ENCODE data around the gene AADACL4.

DNA sequence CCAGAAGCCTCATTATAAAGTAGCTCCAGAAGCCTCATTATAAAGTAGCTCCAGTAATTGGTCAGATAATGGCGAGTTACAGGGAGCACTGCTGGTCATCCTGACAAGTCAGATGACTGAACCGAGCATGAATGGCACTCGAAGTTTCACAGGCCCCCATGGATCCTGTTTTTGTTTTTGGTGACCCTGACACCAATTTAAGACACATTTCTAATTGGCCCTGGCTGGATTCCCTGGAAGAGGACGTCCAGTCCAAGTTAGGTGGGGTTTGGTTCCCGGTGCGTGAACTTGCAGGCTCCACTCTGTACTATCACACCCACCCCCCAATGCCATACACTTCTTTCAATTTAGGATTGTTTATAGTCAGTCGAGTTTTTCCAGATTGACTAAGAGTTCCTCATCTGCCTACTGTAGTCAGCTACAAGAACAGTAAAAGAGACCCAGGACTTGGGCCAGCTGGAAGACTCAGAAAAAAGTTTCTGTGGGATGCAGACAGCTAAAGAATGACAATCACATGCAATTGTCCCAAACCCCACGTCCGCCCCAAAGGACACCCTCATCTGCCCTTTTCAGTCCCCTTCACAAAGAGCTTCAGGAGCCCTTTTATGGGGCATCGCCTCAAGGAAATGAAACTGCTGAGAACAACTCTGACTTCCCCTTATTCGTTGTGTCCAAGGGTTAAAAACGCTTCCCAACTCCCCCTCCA is 28.6 kb upstream of the AADACL4 start:
- TF ChIP-seq, protein P1, sequence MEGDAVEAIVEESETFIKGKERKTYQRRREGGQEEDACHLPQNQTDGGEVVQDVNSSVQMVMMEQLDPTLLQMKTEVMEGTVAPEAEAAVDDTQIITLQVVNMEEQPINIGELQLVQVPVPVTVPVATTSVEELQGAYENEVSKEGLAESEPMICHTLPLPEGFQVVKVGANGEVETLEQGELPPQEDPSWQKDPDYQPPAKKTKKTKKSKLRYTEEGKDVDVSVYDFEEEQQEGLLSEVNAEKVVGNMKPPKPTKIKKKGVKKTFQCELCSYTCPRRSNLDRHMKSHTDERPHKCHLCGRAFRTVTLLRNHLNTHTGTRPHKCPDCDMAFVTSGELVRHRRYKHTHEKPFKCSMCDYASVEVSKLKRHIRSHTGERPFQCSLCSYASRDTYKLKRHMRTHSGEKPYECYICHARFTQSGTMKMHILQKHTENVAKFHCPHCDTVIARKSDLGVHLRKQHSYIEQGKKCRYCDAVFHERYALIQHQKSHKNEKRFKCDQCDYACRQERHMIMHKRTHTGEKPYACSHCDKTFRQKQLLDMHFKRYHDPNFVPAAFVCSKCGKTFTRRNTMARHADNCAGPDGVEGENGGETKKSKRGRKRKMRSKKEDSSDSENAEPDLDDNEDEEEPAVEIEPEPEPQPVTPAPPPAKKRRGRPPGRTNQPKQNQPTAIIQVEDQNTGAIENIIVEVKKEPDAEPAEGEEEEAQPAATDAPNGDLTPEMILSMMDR (IDR thresholded peaks at IDR 0.05), result no peak
- TF ChIP-seq EZH2 (IDR thresholded peaks at IDR 0.05; ENCODE audit: borderline replicate concordance, insufficient read depth, low read depth, low read length, poor library complexity, severe bottlenecking), result no peak

Data from B cell (primary cell).